ENCODE measurements around the gene NRAS. TPM values are rescaled to one million over a fixed set of nuclear protein-coding genes. Genes with fewer than 3 reads are reported as not detected.

Gene NRAS
- total and polyA plus RNA-seq, 9 of the 15 experiments (the other 6 are each of a cell fraction or from before 2014, with no cell fraction given), result 40.7 to 94.5 (median 75.4) TPM

DNA sequence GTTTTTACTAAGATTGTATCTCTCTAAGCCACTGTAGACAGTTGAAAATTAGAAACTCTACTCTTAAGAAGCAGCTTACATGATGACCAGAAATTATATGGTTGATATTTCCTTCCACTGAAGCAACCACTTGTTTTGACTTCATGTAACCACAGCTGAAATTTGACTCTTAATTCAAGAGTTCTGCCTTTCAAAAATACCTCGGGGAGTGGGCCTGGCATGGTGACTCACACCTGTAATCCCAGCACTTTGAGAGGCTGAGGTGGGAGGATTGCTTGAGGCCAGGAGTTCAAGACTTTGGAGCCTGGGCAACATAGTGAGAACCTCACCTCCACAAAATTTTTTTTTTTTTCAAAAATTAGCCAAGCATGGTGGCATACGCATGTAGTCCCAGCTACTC lies 25.5 kb downstream of the NRAS start:
- Histone ChIP-seq H3K9ac (ENCODE audit: insufficient read depth in 1 of 2, low read depth in 2 of 2, low read length in 2 of 2) (no peak overlapping the region), H3K36me3 (ENCODE audit: control insufficient read depth, insufficient read depth, low read length) (no peaks in the 10 kb centered on the region), H3K9me1 (ENCODE audit: control insufficient read depth, insufficient read depth, low read length) (no peaks in the 10 kb centered on the region), H3K27ac (ENCODE audit: extremely low read depth, low read depth, low read length) (no peak overlapping the region), H4K20me1 (replicated peaks; ENCODE audit: control insufficient read depth, insufficient read depth, low read length) (no peaks in the 10 kb centered on the region), H3K79me2 (ENCODE audit: control insufficient read depth, insufficient read depth, low read length) (no peaks in the 10 kb centered on the region), H3K4me2 (ENCODE audit: insufficient read depth, low read length) (no peak overlapping the region), H2AFZ (ENCODE audit: low read depth, low read length) (no peak overlapping the region), H3K4me1 (replicated peaks in 1 of 2; ENCODE audit: control insufficient read depth in 2 of 2, insufficient read depth in 2 of 2, low read length in 2 of 2) (no peaks in the 10 kb centered on the region), H3K9me3 (replicated peaks; ENCODE audit: control insufficient read depth, insufficient read depth, low read depth, low read length) (no peaks in the 10 kb centered on the region), H3K4me3 (no peak overlapping the region), H3K27me3 (ENCODE audit: control insufficient read depth in 2 of 2, insufficient read depth in 2 of 2, low read length in 2 of 2) (peaks cover 4 to 13% of the 10 kb centered on the region in 2 experiments; a peak in 4 of 5 replicates)
- intact Hi-C loops (cut with micrococcal nuclease) (no loop called here), in situ Hi-C loops (cut with MboI) (no loop called here)
- 3% methylated on average over 2 of the region's 2 CpGs for WGBS (ENCODE audit: insufficient coverage, low coverage, missing lambda C conversion rate)
- no TSS peak for BruUV-seq (replicated peaks)
- DNase-seq (ENCODE audit: extremely low read depth in 1 of 4, low spot score in 3 of 4) (no peak), FAIRE-seq (no peak), ATAC-seq (no peak)
- ChIA-PET POLR2A (no interaction called here), CTCF (ENCODE audit: low intra/inter-chr PET ratio) (no interaction called here)
- TF ChIP-seq SETDB1 (IDR thresholded peaks at IDR 0.05; ENCODE audit: low read length) (no peak), CCAR2 (IDR thresholded peaks at IDR 0.05; ENCODE audit: low read depth, low read length) (no peak), HLTF (IDR thresholded peaks at IDR 0.05) (no peak), ZKSCAN8 (CRISPR knock-in tag; IDR thresholded peaks at IDR 0.05) (no peak), MGA (IDR thresholded peaks at IDR 0.05) (no peak), TARDBP (IDR thresholded peaks at IDR 0.05) (no peak), TCF7 (IDR thresholded peaks at IDR 0.05; ENCODE audit: borderline replicate concordance) (no peak), RBM34 (IDR thresholded peaks at IDR 0.05; ENCODE audit: borderline replicate concordance, insufficient read depth, low read length) (no peak), ZNF347 (CRISPR knock-in tag; IDR thresholded peaks at IDR 0.05; ENCODE audit: low read depth) (no peak), SMAD4 (CRISPR knock-in tag; conservative IDR thresholded peaks at IDR 0.05) (no peak), KDM1A (IDR thresholded peaks at IDR 0.05) (no peak), COPS2 (conservative IDR thresholded peaks at IDR 0.05) (no peak)
- TF ChIP-seq, protein P1, sequence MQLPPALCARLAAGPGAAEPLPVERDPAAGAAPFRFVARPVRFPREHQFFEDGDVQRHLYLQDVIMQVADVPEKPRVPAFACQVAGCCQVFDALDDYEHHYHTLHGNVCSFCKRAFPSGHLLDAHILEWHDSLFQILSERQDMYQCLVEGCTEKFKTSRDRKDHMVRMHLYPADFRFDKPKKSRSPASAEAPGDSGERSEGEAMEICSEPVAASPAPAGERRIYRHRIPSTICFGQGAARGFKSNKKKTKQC (CRISPR knock-in tag; IDR thresholded peaks at IDR 0.05), result no peak
